ENCODE data around the gene MAD2L2.

DNA sequence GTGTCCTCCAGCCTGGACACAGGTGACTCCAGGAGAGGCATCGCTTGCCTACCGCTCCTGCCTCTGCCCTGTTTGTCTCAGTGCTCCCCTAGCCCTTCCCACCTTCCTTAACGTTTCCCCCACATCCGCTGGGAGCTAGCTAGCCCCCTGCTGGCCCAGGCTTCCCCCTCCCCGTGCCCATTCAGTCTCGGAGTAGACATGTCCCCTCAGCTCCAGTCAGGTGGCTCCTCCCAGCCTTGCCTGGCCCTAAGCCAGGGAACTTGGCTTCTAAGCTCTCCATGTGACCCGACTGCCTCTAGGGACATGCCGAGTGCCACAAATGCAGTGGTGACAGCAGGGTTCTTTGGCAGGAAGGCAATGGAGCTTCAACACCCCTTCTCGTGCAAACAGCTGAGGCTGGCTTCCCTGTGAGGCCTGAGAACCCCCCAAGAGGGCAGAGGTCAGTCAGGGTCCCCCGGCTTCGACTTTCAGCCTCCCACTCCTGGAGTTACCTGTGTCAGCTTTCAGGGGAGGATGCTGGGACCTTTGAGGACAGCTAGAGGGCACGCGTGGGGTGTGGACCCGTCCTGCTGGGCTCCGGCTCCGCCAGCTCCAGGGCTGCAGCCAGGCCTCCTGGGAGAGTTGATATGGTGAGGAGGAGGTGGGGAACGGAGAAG is 26.8 kb upstream of the MAD2L2 start:
- TF ChIP-seq, protein P1, sequence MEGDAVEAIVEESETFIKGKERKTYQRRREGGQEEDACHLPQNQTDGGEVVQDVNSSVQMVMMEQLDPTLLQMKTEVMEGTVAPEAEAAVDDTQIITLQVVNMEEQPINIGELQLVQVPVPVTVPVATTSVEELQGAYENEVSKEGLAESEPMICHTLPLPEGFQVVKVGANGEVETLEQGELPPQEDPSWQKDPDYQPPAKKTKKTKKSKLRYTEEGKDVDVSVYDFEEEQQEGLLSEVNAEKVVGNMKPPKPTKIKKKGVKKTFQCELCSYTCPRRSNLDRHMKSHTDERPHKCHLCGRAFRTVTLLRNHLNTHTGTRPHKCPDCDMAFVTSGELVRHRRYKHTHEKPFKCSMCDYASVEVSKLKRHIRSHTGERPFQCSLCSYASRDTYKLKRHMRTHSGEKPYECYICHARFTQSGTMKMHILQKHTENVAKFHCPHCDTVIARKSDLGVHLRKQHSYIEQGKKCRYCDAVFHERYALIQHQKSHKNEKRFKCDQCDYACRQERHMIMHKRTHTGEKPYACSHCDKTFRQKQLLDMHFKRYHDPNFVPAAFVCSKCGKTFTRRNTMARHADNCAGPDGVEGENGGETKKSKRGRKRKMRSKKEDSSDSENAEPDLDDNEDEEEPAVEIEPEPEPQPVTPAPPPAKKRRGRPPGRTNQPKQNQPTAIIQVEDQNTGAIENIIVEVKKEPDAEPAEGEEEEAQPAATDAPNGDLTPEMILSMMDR (IDR thresholded peaks at IDR 0.05), result no peak
- TF ChIP-seq EP300 (IDR thresholded peaks at IDR 0.05), result no peak
- no peak for TF ChIP-seq POLR2AphosphoS5 (IDR thresholded peaks at IDR 0.05)
- no peak for TF ChIP-seq POLR2A (IDR thresholded peaks at IDR 0.05)

All from upper lobe of left lung (tissue), 4 donors.